GM18519 (cell line): Measurements from ENCODE around the gene VIPAS39.
A peak's percentile ranks its signal among the peaks of the same experiment; 100 is the strongest.

ENCODE experiments used
- ATAC-seq: cut with Tn5 transposase; IDR thresholded peaks from one replicate; pipeline ENCODE4 v1.9.1; 2021; ENCODE audit warnings: mild to moderate bottlenecking, moderate library complexity; ENCODE audit not compliant: unreplicated experiment, low FRiP score

The VIPAS39 gene

DNA sequence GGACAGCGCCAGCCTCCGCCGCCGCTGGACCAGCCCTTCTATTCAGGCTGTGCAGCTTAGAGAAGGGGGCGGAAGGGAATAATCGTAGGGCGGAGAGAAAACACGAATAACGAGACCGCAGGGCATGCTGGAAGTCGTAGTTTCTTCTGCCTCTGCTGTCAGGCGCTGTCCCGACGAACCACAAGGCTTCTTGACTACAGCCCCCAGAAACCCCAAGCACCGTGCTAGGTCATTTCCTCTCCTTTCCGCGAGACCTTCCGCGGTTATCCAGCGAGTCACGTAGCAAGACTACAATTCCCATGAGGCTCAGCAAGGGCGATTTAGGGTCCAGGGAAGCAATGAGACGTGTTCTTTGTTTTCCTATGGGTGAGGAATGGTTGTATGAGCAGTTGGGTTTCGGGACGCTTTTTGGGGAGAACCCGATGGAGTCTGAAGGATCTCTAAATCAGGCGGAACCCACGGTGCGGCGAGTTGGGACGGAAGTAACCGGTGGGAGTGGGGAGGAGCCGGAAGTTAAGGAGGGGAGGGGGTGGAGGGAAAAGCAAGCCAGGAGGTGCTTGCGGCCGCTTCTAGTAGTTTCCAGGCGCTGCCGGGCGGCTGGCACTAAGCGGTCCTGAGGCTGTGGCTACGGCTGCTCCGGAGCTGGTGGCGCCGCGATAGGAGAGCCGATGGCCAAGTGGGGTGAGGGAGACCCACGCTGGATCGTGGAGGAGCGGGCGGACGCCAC is at the start of gene VIPAS39, which contains the start of gene AHSA1:
VIPAS39 (minus strand) TSS at position 80 of the 727 bp plus-strand sequence. CDS start 3,499 bp downstream, outside the sequence.
AHSA1 (plus strand) TSS at position 572 of the 727 bp plus-strand sequence; CDS start at position 669, 97 bp downstream.
- ATAC-seq, result peak; percentile 90

DNA sequence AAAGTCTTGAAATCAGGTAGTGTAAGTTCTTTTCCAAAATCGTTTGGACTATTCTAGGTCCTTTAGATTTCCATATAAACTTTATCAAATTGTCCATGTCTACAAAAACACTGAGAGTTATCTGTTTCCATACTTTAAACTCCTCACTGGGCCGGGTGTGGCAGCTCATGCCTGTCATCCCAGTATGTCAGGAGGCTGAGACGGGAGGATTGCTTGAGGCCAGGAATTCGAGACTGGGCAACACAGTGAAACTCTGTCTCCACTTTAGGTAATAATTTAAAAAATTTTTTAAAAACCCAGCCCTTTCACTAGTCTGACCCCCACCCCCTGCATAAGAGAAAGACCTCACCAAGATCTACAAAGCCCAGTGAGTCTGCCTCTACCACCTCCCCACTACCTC is 47.6 kb upstream of the VIPAS39 start:
- no peak for ATAC-seq

DNA sequence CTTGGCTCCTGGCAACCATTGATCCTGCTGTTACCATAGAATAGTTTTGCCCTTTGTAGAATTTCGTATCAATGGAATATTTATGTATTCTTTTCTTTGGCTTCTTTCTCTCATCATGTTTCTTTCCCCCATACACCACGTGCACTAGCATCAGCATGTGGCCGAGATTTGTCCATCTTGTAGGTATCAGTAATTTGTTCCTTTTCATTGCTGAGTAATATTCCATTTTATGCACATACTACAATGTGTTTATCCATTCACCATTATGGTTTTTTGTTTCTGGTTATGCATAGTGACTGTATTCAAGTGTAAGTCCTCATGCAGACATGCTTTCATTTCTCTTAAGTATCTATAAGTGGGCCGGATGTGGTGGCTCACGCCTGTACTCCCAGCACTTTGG is 45.7 kb upstream of the VIPAS39 start:
- ATAC-seq, result no peak

DNA sequence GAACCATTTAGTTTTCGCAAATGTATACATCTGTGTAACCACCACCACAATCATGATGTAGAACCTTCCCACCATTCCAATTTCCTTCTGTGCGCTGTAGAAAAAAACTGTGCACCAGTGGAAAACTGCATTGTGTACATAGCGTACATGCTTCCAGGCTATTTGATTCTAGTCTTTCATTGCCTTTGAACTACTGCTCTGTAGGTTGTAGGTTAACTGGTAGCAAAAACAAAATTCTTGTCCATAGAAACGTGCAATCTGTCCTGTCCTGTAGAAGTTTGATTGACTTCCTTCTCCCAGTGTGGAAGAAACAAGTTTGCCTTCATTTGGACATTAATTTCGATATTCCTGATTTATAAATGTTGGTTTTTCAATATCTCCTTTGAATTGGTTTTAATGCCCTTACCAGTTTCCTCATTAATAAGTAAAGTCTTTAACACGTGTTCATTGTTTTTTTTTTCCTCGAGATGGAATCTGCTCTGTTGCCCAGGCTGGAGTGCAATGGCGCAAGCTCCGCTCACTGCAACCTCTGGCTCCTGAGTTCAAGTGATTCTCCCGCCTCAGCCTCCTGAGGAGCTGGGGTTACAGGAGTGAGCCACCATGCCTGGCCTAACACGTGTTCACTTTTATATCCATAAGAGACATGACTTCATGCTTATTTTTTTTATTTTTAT is 44.8 kb upstream of the VIPAS39 start:
- no peak for ATAC-seq

DNA sequence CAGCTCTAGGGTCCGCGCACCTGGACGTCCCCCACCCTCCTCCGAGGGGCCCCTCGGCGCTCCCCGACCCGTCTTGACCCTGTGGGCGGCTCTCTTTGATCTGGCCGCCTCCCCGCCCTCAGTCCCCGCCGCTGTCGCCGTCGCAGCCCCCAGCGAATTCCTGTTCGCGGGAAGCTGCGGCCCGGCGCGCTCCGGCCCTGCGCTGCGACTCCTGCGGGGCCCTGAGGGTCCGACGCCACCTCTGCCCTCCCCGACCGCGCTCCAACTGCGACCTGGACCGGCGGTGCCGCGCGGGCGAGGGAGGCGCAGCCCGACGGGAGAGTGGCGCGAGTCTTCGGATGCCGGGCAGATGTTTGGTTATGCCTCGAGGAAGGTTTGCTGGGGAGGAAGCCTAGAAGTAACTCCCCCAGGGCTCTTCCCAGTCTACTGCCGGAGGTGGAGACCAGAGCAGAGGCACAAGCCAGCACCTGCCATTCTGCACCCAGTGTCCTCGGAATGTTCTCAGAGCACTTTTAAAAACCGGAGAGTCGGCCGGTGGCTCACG is 41.7 kb upstream of the VIPAS39 start:
- peak; percentile 10 for ATAC-seq

DNA sequence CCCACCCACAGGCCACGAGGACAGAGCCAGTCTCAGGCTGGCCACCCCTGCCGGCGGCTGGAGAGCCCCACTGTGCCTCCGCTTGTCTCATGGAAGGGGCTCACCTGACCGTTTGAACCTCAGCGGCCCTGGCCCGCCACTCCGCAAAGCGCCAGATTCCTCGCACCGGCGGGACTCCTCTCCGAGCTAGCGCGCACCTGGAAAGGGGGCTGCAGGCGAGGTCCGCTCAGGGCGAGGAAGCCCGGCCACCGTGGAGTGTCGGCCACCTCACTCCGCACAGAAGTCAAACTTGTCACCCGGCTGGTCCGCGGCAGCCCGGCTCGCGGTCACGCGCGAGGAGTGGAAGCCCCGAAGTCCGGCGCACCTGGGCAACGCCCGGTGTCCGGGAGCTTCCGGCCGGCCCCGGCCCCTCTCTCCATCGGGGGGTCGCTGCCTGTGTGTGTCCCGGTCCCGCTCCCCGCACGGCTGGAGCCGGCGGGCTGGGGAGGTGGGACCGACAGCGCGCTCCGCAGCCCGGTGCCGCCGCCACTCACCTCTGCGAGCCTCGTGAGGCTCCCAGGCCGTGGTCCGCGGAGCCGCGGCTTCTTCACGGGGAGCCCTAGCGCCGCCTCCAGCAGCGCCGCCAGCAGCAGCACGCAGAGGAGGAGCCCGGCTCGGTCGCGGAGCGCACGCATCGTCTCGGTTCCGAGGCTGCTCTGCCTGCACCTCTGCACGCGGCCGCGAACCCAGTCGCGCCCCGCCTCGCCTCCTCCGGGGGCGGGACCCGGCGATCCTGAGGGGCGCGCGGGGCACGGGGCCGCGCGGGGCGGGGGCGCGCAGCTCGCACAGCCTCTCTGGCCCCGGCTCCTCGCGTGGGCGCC is 40.9 kb upstream of the VIPAS39 start, which contains the start of gene ISM2:
ISM2 (minus strand) TSS at position 697 of the 860 bp plus-strand sequence; CDS start at position 674, 23 bp downstream.
- peak; percentile 70 for ATAC-seq

DNA sequence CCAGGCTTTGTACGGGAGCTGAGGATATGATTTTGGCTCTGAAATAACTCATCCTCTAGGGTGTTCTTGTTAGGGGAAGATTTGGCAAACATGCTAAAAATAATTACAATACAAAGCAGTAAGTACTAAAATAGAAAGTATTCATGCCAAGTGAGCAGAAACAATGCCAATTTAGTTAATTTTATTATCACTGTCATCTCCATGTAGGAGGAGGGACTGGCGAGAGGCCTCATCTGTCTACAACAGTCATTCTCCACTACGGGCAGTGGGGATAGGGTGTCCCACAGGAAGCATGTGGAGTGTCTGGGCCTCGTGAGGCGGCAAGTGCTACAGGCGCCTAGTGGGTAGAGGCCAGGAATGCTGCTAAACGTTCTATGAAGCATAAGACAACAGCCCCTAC is 37.9 kb upstream of the VIPAS39 start:
- ATAC-seq, result no peak

DNA sequence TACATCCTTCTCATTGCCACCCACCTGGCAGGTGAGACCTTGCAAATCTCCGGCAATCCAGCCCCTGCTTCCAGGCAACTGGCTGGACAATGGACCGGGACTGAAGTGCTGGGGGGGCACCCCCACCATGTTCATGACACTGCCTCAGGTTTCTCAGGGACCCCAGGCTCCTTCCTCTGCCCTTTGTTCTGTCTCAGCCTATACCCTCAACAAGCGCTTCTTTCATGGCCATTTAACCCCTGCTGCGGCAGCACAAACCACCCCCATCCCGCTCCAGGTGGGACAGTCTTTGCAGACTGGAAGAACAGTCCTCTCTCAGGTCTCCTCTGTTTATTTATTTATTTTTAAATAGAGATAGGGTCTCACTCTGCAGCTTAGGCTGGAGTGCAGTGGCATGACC is 33.7 kb upstream of the VIPAS39 start:
- ATAC-seq, result no peak

DNA sequence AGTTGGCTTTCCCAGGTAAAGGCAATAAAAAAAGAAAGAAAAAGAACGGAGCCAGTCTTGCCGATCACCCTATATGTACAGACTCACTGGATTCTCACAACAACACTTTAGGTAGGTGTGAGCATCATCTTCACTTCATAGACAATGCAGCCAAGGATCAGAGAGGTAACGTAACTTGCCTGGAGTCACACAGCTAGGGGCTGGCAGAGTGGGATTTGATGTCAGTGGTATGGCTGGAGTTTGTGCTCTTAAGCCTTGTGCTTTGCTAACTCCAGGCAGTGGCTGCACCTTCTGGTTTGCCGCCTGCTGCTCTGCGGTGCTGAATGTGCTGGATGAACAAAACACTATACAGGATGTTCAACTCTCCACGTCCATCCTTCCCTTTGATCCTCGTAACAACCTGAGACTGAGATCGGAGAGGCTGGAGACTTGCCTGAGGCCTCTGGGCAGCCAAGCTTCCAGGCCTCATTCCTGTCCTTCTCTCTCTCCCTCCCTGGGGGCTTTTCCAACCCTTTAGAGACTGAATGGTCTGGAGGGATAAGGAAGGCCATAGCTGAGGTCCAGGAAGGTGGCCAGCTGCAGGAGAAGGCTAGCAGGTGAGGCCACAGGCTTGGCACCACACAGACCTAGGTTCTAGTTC is 33.1 kb upstream of the VIPAS39 start:
- no peak for ATAC-seq

DNA sequence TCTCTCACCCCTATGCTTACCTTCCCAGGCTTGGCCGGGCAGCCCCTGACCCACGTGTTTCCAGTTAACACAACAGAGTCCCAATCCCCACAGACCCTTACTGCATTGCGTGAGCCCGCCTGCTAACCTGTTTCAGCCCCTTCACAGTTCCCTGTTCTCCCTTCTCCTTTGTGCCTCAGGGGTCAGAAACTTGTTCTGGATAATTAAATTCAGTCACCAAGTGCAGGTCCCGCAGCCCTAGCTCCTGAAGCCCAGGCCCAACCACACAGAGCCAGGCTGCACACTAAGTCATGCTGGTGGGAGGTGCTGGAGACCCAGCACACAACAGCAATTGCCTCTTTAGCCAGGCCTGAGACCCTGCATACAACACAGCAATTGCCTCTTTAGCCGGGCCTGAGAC is 31.6 kb upstream of the VIPAS39 start:
- no peak for ATAC-seq

DNA sequence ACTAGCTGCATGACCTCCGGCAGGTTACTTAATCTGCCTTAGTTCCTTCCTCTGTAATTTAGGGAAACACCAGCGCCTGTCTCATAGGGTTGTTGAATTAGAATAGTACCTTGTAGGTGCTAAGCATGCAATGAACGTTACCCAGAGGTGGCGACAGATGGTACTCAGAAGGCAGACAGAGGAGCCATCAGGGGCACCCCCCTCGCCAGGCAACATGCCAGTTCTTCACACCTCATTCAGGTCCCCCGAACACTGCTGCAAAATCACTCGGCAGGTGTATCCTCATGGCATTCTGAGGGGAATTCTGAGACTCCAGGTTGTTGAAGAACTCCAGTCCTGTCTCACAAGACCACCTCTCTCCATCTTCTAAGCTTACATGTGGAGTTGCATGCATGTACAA is 31.2 kb upstream of the VIPAS39 start:
- no peak for ATAC-seq

DNA sequence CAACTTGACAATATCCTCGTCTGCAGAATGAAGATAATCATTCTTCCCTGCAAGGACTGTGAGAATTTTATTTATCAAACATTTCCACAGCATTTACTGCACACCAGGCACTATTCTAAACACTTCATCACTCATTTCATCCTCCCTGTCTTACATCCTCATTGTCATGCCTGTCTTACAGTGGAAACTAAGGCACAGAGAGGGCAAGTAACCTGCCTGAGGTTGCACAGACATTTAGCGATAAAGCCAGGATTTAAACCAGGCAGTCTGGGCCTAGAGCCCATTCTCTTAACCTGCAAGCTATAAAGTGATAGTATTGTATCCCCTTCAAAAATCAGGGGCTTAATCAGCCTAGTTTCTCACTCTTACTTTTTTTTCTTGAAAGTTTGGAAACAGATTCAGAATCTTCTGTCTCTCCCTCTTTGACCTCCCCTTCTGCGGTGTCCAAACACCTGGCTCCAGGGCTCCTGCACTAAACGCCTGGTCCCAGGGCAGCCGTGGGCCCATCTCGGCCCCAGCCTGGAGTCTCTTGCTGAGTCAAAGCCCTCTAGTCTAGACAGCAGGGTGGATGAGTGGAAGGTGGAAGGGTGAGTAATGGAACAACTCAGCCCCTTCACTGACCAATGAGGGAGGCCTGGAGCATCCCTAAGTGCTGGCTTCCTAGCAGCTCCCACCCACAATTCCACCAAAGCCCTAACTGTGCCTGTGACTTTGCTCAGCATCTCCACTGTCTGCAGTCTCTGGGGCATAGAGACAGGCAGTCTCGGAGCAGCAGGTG is 28.7 kb upstream of the VIPAS39 start:
- ATAC-seq, result no peak

DNA sequence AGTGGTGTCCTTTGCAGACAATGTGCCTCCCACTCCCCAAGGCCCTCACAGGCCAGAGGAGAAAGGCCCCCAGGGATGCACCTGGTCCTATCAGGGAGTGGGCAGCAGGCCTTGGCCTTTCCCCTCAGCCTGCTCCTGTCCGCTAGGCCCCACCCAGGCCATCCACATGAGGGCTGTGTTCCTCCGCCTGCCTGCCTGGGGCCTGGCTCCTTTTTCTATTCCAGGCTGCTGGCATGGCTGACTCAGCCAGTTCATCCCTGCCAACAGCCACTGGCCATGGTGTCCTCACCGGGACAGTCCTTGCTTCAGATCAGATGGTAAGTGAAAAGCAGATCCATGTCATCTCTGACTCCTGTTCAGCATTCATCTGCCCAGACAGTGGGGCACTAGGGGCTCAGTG is 27.9 kb upstream of the VIPAS39 start:
- no peak for ATAC-seq

DNA sequence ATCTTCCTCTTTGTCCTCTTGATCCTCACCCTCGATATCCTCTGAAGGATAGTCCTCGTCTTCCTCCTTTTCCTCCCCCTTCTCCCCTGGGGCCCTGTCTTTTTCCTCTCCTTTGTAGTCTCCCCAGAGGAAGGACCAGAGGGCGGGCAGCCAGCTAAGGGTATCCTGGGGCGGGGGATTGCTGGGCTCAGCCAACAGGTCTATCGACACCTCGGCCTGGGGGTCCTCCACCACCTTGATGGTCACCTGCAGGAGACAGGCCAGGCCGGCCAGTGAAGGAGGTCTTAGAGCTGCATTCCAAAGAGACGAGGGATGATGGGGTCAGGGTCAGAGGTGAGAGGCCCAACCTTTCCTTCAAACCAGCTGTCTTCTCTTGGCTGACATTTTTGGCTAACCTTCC is 25.0 kb upstream of the VIPAS39 start:
- no peak for ATAC-seq

DNA sequence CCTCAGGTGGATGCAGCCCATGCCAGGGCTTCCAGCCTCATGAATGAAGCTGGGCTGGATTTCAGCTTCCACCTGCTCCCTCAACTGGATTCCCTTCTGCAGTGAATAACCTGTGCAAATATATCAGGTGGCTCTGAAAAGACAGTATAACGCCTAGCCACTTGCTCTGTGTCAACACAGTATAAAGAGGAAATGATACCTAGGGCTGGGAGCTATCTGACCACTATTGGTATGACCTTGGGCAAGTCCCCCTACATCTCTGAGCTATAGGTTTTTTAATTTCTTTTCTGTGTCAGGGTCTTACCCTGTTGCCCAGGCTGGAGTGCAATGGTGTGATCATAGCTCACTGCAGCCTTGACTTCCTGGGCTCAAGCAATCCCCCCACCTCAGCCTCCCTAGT is 21.4 kb upstream of the VIPAS39 start:
- ATAC-seq, result peak; percentile 92

DNA sequence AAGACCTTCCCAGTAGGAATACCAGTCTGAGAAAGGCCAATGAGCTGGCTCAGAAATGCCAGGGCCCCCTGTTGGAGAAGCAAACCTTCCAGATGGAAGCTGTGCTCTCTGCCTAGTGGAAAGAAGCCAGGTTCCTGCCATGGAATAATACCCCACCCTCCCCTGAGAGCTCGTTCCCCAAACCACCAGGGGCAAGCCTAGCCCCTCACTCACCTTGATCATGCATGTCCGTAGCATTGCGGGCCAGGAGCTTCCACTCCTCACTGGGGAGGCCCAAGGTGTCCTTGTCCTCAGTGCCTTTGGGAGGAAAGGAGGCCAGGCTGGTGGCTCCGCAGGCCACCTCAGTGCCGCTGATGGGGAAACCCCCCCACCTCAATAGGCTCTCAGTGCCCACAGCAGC is 20.6 kb upstream of the VIPAS39 start:
- ATAC-seq, result no peak

DNA sequence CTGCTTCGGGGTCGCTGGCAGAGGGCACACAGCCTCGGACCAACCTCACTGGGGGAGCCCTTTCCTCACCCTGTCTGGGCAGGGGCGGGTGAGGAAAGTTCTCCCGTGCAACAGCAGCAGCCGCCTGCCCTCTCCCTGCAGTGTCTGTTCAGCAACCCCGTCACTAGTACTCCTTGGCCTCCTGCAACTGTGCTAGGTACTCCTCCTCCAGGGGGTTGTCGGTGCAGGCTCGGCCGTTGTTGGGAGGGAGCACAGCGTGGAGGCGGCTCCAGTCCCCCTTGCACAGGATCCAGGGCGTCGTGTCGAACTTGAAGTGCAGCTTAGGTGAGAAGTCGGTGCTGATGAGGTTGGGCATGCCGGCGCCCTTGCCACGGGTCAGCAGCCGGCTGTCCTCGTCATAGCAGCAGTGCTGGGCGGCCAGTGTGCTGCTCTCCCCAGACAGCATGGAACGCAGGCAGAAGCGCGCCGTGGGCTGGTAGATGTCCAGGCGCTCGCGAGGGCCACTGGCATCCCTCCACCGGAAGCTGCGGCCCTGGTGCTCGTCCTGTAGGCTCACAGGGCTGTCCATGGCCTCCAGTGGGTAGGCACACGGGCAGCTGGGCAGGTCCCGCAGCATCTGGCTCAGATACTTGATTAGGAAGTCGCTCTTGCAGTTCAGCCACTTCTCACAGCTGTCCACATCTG is 18.2 kb upstream of the VIPAS39 start:
- ATAC-seq, result no peak

DNA sequence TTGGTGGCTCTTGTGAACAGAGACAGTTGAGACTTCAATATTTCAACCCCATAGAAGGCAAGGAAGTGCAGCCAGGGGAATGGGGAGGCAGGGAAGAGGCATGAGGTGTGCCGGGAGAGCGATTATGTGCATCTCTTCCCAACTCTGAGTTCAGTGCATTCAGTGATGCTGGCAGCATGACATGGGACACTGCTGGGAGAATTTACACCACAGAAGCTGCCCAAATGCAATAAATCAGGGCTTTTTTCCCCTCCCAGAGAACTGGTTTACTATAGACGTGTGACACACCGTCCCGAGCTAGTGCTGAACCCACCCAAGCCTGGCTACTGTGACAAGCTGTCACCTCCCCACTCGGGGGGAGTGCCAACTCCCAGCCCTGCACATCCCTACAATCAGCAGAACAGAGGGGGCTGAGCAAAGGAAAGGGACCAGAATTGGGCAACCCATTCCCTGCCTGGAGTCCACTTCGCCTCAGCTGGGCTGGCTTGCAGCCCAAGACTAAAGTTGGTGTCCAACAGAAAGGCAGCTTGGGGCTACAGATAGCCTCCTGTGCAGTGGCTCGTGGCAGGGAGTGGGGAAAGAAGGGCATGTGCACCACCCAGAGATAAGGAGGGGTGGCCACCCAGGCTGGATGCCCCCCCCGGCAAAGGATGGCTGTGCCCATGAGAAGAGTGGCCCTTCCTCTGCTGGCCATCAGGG is 17.2 kb upstream of the VIPAS39 start:
- ATAC-seq, result no peak
